Naive thymus-derived CD8-positive, alpha-beta T cell (primary cell): ENCODE measurements around the gene ASAP3. TPM values are rescaled to one million over a fixed set of nuclear protein-coding genes. Genes with fewer than 3 reads are reported as not detected.

Experiments used
- ATAC-seq, 2 donors: fragments of 150-1000 bp; cut with Tn5 transposase in 1 of 2; sonication (Bioruptor Pico), chemical (Tn5 transposase) in 1 of 2; 1 replicate in 1 of 2; 2 replicates in 1 of 2; pipeline ENCODE4 v1.10.0; 2021; ENCODE audit warnings: mild to moderate bottlenecking in 2 of 2, moderate library complexity in 2 of 2
- POLR2A ChIA-PET: fragments of 350-600 bp; sonication (Branson Sonifier 250); formaldehyde crosslinking; loops from one replicate; lab custom pipeline; 2021; ENCODE audit warnings: antibody characterized with exemption; lab: Charles Lee
- DNase-seq, 10 donors: peaks; one replicate each; pipeline versions ENCODE4 v3.0.0 to v3.0.0-alpha.2; 2020 to 2022
- H3K27ac Mint-ChIP-seq, 10 donors: one replicate each; pipeline ENCODE4 v1.8.0; 2020 to 2022; ENCODE audit warnings: mild to moderate bottlenecking in 10 of 10, mixed read lengths in 10 of 10, moderate library complexity in 4 of 10, inconsistent platforms in 1 of 10
- H3K27me3 Mint-ChIP-seq, 5 donors: one replicate each; pipeline ENCODE4 v1.8.0; 2021 to 2022; ENCODE audit warnings: mixed read lengths in 5 of 5
- H3K36me3 Mint-ChIP-seq, 3 donors: one replicate each; pipeline ENCODE4 v1.8.0; 2020 to 2022; ENCODE audit warnings: mixed read lengths in 3 of 3, mild to moderate bottlenecking in 2 of 3, inconsistent platforms in 1 of 3
- H3K4me1 Mint-ChIP-seq, 4 donors: one replicate each; pipeline ENCODE4 v1.8.0; 2021 to 2022; ENCODE audit warnings: mixed read lengths in 4 of 4
- H3K4me3 Mint-ChIP-seq, 10 donors: one replicate each; pipeline ENCODE4 v1.8.0; 2020 to 2022; ENCODE audit warnings: mild to moderate bottlenecking in 10 of 10, mixed read lengths in 10 of 10, moderate library complexity in 6 of 10, inconsistent platforms in 1 of 10
- H3K9me3 Mint-ChIP-seq, 9 donors: one replicate each; pipeline ENCODE4 v1.8.0; 2020 to 2022; ENCODE audit warnings: mixed read lengths in 9 of 9, mild to moderate bottlenecking in 3 of 9, inconsistent platforms in 1 of 9, moderate library complexity in 1 of 9
- polyA plus RNA-seq, 3 donors: library from polyadenylated mRNA; unstranded; fragments of 300-500 nt; fragmentation: Illumina TruSeq; gene quantifications; one replicate each; pipeline ENCODE4 v1.2.3, GENCODE V29; 2021
- total RNA-seq, 8 experiments: library from RNA in 2 of 8; stranded (reverse) in 2 of 8; gene quantifications; one replicate each; pipeline ENCODE4 v1.2.3 and lab custom pipeline; 2021 to 2026

Gene ASAP3
- total and polyA plus RNA-seq, 5 experiments from 2014 or later: 0.61 to 2.5 (median 1.2) TPM

DNA sequence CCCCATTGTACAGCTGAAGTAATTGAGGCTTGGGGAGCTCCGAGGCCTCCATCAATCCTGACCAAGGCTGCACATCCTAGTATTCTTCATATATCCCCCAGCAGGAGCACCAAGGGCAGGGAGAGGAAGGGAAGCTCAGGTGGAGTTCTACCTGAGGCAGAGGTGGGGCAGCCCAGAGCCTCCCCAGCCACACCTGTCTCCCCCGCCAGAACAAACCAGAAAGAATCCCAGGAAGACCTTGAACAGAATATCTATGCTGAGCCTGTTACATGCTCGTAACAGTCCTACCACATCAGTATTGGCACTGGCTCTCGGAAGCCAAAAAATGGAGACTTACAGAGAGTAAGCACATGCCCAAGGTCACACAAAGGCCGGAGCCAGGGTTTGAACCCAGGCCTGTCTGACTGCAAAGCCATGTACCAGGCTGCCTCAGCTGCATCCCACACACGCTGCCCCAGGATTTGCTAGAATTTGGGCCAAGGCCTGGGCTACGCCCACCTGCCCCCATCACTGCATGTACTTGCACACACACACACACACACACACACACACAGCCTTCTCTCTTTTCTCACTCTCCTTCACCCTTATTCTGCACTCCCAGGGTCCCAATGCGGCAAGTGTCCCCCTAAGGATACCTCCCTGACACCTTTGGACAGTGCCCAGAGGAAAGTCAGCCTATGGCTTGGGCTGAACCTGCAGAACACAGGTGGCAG is 42.5 kb upstream of the ASAP3 start:
- no peaks in the 10 kb centered on the region for H3K36me3 Mint-ChIP-seq
- H3K4me1 Mint-ChIP-seq: peaks cover 26 to 85% (median 73%) of the 10 kb centered on the region in 4 donors
- POLR2A ChIA-PET: interaction anchor here (0.6 to 2.2 kb wide), 5 partner anchors 8 to 1074 kb away, joined by 3 to 13 read pairs (median 3); partner anchors contain the start of gene HNRNPR
- H3K27ac Mint-ChIP-seq: peak overlapping the region; percentile 29 to 90 (median 74)
- no peaks in the 10 kb centered on the region for H3K9me3 Mint-ChIP-seq
- DNase-seq: no peak
- ATAC-seq: no peak
- H3K4me3 Mint-ChIP-seq: peak overlapping the region; percentile 8 to 79 (median 72)
- H3K27me3 Mint-ChIP-seq: peaks cover 0 to 4% (median 0%) of the 10 kb centered on the region in 5 donors

DNA sequence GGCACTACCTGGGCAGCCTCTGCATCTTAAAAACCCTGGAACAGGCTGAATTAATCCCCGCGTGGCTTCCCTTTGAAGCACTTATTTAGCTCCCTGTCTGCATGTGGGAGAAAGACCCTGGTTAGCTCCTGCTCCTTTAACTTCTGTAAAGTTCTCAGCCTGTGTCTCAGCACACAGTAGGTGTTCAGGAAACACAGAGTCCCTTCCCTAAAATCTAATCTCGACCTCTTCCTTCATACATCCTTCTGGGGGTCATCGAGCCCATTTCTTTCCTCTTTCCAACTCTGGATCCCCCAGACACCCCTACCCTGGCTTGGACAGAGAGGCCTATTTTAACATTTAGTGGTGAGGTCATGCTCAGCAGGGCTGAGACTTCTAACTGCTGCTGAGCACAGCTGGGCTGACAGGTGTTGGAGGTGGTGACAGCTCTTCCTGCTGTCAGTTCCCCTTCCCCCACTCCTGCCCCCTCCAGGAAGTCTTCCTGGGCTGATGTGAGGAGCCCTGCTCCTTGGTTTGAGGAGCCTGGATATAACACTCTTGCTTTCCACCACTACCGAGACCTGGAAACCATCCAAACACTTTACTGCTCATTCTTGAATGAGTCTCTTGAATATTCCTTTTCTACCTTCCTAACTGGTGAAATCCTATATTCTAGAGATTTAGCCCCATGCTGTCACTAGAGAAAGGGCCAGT is 41.7 kb upstream of the ASAP3 start:
- peak overlapping the region; percentile 53 to 92 (median 84) for H3K27ac Mint-ChIP-seq
- peaks cover 0 to 4% (median 0%) of the 10 kb centered on the region in 5 donors for H3K27me3 Mint-ChIP-seq
- no peaks in the 10 kb centered on the region for H3K9me3 Mint-ChIP-seq
- no peak for ATAC-seq
- H3K4me3 Mint-ChIP-seq: peak overlapping the region; percentile 8 to 79 (median 72)
- no peaks in the 10 kb centered on the region for H3K36me3 Mint-ChIP-seq
- DNase-seq: no peak
- peaks cover 26 to 79% (median 67%) of the 10 kb centered on the region in 4 donors for H3K4me1 Mint-ChIP-seq
- POLR2A ChIA-PET: interaction anchor here (0.6 to 2.2 kb wide), 5 partner anchors 8 to 1073 kb away, joined by 3 to 13 read pairs (median 3); no protein-coding TSS in a partner anchor

GRCh38 chr1:23524716-23525401 is 40.9 kb upstream of the ASAP3 start:
- Mint-ChIP-seq H3K4me3 (peak overlapping the region; percentile 24 to 79 (median 68)), H3K9me3 (no peaks in the 10 kb centered on the region), H3K27me3 (peaks cover 0 to under 1% (median 0%) of the 10 kb centered on the region in 5 donors), H3K27ac (peak overlapping the region in 9 of 10 donors; percentile 27 to 91 (median 79)), H3K4me1 (peaks cover 26 to 74% (median 62%) of the 10 kb centered on the region in 4 donors), H3K36me3 (no peaks in the 10 kb centered on the region)
- ATAC-seq (peak; percentile 51 to 65), DNase-seq (peak in 4 of 10 donors; percentile 14 to 36 (median 31))
- POLR2A ChIA-PET: interaction anchor here (0.5 to 2.2 kb wide), 5 partner anchors 17 to 182 kb away, joined by 3 to 13 read pairs (median 3); no protein-coding TSS in a partner anchor

DNA sequence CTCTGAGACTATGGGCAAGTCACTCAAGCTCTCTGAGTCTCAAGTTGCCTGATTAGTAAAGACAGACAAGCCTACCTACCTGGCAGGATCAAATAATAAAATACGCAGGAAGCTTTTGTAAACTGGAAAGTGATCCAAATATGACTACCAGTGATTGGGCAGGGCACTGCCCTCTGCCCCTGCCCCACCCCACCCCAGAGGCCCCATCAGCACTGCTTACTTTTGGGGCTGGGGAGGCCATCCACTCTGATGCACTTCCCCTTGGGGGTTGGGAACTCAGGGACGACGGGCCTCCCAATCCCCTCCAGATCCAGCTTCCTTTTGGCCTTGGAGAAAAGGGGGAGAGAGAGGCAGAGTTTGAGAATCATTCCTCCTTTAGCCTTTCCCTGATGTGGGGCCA is 40.2 kb upstream of the ASAP3 start:
- ATAC-seq (no peak), DNase-seq (no peak)
- Mint-ChIP-seq H3K9me3 (no peaks in the 10 kb centered on the region), H3K27me3 (no peaks in the 10 kb centered on the region), H3K4me1 (peaks cover 23 to 67% (median 55%) of the 10 kb centered on the region in 4 donors), H3K36me3 (no peaks in the 10 kb centered on the region), H3K27ac (peak overlapping the region in 4 of 10 donors; percentile 37 to 79 (median 54)), H3K4me3 (peak overlapping the region in 2 of 10 donors; percentile 52 to 73)
- POLR2A ChIA-PET: interaction anchor here (0.5 to 2.2 kb wide), 4 partner anchors 9 to 37 kb away, joined by 3 to 14 read pairs (median 8); no protein-coding TSS in a partner anchor

DNA sequence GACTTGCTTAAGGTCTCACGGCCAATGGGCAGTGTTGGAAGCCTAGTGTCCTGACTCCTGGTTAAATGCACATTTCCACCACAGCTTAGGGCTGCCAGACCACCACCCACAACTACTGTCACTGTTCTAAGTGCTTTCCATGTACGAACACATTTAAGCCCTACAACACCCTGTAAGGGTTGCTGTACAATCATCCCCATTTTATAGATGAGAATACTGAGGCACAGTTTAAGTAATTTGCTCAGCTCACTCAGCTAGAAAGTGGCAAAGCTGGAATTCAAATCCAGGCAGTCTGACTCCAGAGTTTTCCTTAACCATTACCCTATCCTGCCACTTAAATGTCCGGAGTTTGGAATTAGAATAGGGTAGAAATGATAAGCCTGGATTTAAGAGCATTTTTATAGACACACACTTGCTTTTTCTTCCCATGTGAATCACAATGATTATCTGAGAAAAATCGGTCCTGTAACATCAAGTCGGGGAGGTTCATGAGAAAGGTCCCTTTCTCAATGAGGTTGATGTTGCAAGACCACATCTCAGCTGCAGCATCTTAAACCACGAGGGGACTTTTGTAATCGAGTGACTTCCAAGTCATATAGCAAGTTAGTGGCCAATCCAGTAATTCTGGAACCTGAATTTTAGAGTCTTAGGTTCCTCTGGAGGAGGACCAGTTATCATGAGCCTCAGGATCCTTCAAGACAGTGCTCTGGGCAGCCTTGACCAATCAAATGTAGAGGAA is 38.4 kb upstream of the ASAP3 start:
- H3K9me3 Mint-ChIP-seq: no peaks in the 10 kb centered on the region
- H3K27ac Mint-ChIP-seq: peak overlapping the region in 6 of 10 donors; percentile 41 to 78 (median 52)
- no peak for ATAC-seq
- H3K4me3 Mint-ChIP-seq: no peak overlapping the region
- peaks cover 17 to 49% (median 38%) of the 10 kb centered on the region in 4 donors for H3K4me1 Mint-ChIP-seq
- DNase-seq: no peak
- POLR2A ChIA-PET: no interaction called here
- no peaks in the 10 kb centered on the region for H3K27me3 Mint-ChIP-seq
- no peaks in the 10 kb centered on the region for H3K36me3 Mint-ChIP-seq

DNA sequence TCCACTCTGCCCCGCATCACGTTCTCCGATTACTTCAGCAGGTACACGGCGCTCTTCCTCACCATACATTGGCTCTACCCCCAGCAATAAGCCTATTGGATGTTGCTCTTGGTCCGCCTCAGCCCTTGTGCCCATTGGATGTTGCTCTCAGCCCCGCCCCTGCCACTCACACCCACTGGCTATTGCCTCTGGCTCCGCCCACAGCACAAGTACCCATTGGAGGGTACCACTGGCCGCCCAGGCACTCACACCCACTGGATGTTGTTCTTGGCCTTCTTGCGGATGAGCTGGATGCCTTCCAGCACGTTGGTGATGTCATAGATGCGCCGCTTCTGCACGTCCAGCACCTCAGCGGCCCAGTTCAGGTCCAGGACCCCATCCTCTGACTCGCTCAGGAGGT is 37.6 kb upstream of the ASAP3 start:
- POLR2A ChIA-PET: no interaction called here
- Mint-ChIP-seq H3K36me3 (no peaks in the 10 kb centered on the region), H3K27ac (peak overlapping the region in 3 of 10 donors; percentile 27 to 71 (median 57)), H3K4me1 (peaks cover 14 to 41% (median 30%) of the 10 kb centered on the region in 4 donors), H3K9me3 (no peaks in the 10 kb centered on the region), H3K4me3 (no peak overlapping the region), H3K27me3 (no peaks in the 10 kb centered on the region)
- no peak for DNase-seq
- no peak for ATAC-seq

DNA sequence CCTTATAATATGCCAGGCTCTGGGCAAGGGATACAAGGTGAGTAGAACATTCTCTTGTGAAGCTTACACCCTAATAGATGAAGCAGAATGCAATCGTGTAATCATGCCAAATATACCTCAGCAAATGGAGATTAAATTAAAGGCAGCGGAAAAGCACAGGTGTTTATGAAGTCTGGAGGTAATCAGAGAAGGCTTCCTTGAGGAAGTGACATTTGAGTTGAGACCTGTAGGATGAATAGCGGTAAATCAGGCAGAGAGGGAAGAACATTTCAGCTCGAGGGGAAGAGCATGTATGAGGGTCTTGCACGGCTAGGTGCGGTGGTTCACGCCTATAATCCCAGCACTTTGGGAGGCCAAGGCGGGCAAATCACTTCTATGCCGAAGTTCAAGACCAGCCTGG is 33.6 kb upstream of the ASAP3 start:
- no peaks in the 10 kb centered on the region for H3K27me3 Mint-ChIP-seq
- ATAC-seq (no peak), DNase-seq (no peak)
- H3K27ac Mint-ChIP-seq: no peak overlapping the region
- H3K9me3 Mint-ChIP-seq: no peaks in the 10 kb centered on the region
- H3K4me1 Mint-ChIP-seq: peaks cover 0 to 4% (median 4%) of the 10 kb centered on the region in 4 donors
- POLR2A ChIA-PET: interaction anchor here (1.2 kb wide), 1 partner anchor 9 kb away, joined by 3 read pairs; no protein-coding TSS in a partner anchor
- H3K4me3 Mint-ChIP-seq: no peak overlapping the region
- no peaks in the 10 kb centered on the region for H3K36me3 Mint-ChIP-seq

- H3K4me3 Mint-ChIP-seq: no peak overlapping the region
- no peak for DNase-seq
Observed at GRCh38 chr1:23515905-23516304, 31.9 kb upstream of the ASAP3 start.

GRCh38 chr1:23514111-23514679 is 30.2 kb upstream of the ASAP3 start:
- no peaks in the 10 kb centered on the region for H3K27me3 Mint-ChIP-seq
- no peak overlapping the region for H3K4me3 Mint-ChIP-seq
- DNase-seq (no peak), ATAC-seq (no peak)
- H3K27ac Mint-ChIP-seq: peak overlapping the region in 1 of 10 donors; percentile 28
- H3K4me1 Mint-ChIP-seq: no peaks in the 10 kb centered on the region
- H3K36me3 Mint-ChIP-seq: no peaks in the 10 kb centered on the region
- POLR2A ChIA-PET: interaction anchor here (0.7 to 1.5 kb wide), 3 partner anchors 13 to 18 kb away, joined by 3 to 4 read pairs (median 4); no protein-coding TSS in a partner anchor
- H3K9me3 Mint-ChIP-seq: no peaks in the 10 kb centered on the region

More at GRCh38 chr1:23515905-23516304, 31.9 kb upstream of the ASAP3 start:
- Mint-ChIP-seq H3K36me3 (no peaks in the 10 kb centered on the region), H3K9me3 (no peaks in the 10 kb centered on the region), H3K27ac (peak overlapping the region in 1 of 10 donors; percentile 37), H3K27me3 (no peaks in the 10 kb centered on the region), H3K4me1 (peaks cover 0 to 2% (median 0%) of the 10 kb centered on the region in 4 donors)
- POLR2A ChIA-PET: interaction anchor here (0.5 to 1.7 kb wide), 4 partner anchors 8 to 16 kb away, joined by 3 to 5 read pairs (median 4); no protein-coding TSS in a partner anchor
- no peak for ATAC-seq

DNA sequence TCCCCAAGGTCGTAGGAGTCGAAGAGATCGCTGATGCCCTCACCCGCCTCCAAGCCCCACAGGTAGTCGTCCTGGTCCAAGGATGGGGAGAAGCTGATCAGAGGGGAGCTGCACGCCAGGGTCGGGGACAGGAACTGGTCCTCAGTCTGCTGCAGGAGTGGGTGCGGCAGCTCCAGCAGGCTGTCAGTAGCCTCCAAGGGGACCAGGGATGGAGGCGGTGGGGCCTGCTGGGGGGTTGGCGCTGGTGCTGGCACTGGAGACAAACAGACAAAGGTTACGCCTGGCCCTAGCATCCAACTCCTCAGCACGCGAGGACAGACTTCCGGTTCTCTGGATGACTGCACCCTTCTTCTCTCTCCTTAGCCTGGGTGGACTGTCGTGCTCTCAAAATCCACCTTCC is 25.9 kb upstream of the ASAP3 start:
- Mint-ChIP-seq H3K27me3 (no peaks in the 10 kb centered on the region), H3K4me1 (no peaks in the 10 kb centered on the region), H3K36me3 (no peaks in the 10 kb centered on the region), H3K4me3 (no peak overlapping the region), H3K27ac (peak overlapping the region in 1 of 10 donors; percentile 9), H3K9me3 (no peaks in the 10 kb centered on the region)
- DNase-seq (no peak), ATAC-seq (no peak)
- POLR2A ChIA-PET: no interaction called here

DNA sequence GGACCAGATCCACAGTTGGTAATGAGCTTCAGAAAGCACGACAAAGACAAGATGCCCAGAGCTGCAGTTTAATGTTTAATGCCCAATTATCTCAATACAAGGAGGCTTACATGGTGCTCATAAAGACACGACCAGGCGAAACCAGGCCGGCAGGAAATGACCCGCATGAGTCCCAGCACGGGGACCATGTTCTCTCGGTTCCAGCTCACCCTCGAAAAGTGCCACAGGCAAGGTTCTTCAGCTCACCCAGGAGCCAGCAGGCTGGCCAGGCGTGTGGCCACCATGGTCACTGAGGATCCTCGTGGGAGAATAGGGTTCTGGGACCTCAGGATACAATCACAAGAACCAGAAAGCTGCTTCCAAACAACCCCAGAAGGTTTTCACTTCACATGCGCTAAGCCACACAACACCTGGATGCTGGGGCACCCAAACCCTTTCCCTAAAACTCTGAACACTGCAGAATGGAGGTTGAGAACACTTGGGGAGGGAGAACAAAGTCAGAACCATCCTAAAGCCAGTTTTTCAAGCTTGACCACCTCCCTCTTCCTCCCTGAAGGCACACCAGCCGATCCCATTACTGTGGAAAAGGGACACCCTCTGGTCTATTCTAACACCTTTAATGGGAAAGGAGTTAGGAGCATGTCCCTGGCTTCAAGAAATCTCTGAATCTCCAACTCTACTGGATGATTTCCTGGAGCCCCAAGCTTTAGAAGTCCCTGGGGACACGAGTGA is 22.6 kb upstream of the ASAP3 start:
- POLR2A ChIA-PET: no interaction called here
- H3K27ac Mint-ChIP-seq: peak overlapping the region in 1 of 10 donors; percentile 63
- no peaks in the 10 kb centered on the region for H3K4me1 Mint-ChIP-seq
- ATAC-seq (no peak), DNase-seq (no peak)
- H3K9me3 Mint-ChIP-seq: no peaks in the 10 kb centered on the region
- no peak overlapping the region for H3K4me3 Mint-ChIP-seq
- H3K36me3 Mint-ChIP-seq: no peaks in the 10 kb centered on the region
- no peaks in the 10 kb centered on the region for H3K27me3 Mint-ChIP-seq
